Skeletal muscle satellite cell (primary cell): ENCODE data around the gene BRINP2.

ENCODE experiments used
- H3K27me3 ChIP-seq: 2 replicates; pipeline ENCODE4 v1.7.0; 2013; ENCODE audit warnings: low read length; ENCODE audit not compliant: control insufficient read depth, insufficient read depth
- H3K36me3 ChIP-seq: 2 replicates; pipeline ENCODE4 v1.7.0; 2013; ENCODE audit warnings: mild to moderate bottlenecking, control low read depth, low read length; ENCODE audit not compliant: insufficient read depth
- H3K4me1 ChIP-seq: 2 replicates; pipeline ENCODE4 v1.7.0; 2013; ENCODE audit warnings: low read length; ENCODE audit not compliant: control insufficient read depth, insufficient read depth
- H3K4me2 ChIP-seq: 2 replicates; pipeline ENCODE4 v1.7.0; 2013; ENCODE audit warnings: mild to moderate bottlenecking, low read length
- H3K4me3 ChIP-seq: 2 replicates; pipeline ENCODE4 v1.7.0; 2013; ENCODE audit warnings: low read length
- H3K9ac ChIP-seq: 2 replicates; pipeline ENCODE4 v1.7.0; 2013; ENCODE audit warnings: mild to moderate bottlenecking, low read depth, low read length, moderate library complexity
- H3K9me3 ChIP-seq: replicated peaks from 2 replicates; pipeline ENCODE4 v1.7.0; 2013; ENCODE audit warnings: mild to moderate bottlenecking, control low read depth, low read length

Gene BRINP2

DNA sequence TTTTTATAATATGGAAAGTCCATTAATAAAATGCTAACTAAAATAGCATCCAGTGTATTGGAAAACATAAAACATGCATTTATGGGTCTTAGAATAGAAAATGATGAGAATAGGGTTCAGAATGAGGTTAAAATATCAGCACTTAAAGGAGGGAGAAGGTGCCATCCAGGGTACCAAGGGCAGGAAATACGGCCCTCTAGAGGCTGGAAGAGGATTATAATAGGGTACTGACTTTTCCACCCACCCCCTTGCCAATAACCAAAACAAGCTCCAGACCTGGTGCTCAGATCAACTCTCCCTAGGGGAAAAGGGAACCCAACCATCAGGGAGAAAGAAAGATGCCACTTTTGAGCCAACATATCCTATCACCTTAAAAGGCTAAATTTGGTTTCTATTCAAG, 32.9 kb upstream of the BRINP2 start:
- no peaks in the 10 kb centered on the region for H3K4me1 ChIP-seq
- no peak overlapping the region for H3K9ac ChIP-seq
- H3K36me3 ChIP-seq: no peaks in the 10 kb centered on the region
- no peak overlapping the region for H3K4me3 ChIP-seq
- H3K27me3 ChIP-seq: peaks cover 9% of the 10 kb centered on the region
- H3K9me3 ChIP-seq: no peaks in the 10 kb centered on the region
- H3K4me2 ChIP-seq: no peak overlapping the region

DNA sequence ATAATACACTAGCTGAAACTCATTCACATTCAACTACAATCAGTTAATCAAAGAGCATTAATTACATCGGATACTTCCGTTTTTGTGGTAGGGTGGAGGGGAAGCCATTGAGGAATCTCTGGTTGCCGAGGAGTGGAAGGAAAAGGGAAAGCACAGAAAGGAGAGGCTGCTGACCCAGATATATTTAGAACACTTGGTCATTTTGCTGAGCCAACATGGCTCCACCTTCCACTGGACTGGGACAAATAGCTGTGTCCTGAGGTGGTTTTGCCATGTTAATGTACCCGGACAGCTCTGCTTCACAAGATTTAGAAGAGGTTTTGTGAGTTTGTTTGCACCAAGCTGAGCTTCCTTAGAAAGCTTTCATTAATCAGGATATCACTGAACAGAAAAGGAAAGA, 32.4 kb upstream of the BRINP2 start:
- H3K36me3 ChIP-seq: no peaks in the 10 kb centered on the region
- peaks cover 9% of the 10 kb centered on the region for H3K27me3 ChIP-seq
- H3K4me3 ChIP-seq: no peak overlapping the region
- H3K4me2 ChIP-seq: no peak overlapping the region
- H3K9me3 ChIP-seq: no peaks in the 10 kb centered on the region
- H3K9ac ChIP-seq: no peak overlapping the region
- H3K4me1 ChIP-seq: no peaks in the 10 kb centered on the region

DNA sequence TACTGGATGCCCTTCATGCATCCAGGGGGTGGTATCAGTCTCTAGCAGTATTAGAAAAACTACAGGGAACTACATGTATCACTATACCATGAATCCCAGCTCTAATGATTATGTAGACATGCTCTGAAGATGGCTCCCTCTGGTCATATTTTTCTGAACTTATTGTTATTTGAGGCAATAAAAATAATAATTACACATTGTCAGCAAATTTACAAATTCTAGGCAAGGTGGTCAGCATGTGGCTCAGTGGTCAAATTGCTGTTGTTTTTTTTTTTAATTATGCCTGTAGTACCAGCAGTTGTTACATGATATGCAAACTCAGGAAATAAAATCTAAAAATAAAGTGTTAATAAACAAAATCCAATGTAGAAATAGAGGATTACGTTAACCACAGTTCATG, 28.7 kb upstream of the BRINP2 start:
- no peaks in the 10 kb centered on the region for H3K9me3 ChIP-seq
- no peak overlapping the region for H3K9ac ChIP-seq
- no peak overlapping the region for H3K4me3 ChIP-seq
- H3K36me3 ChIP-seq: no peaks in the 10 kb centered on the region
- H3K4me2 ChIP-seq: no peak overlapping the region
- H3K27me3 ChIP-seq: peaks cover 12% of the 10 kb centered on the region
- H3K4me1 ChIP-seq: no peaks in the 10 kb centered on the region

DNA sequence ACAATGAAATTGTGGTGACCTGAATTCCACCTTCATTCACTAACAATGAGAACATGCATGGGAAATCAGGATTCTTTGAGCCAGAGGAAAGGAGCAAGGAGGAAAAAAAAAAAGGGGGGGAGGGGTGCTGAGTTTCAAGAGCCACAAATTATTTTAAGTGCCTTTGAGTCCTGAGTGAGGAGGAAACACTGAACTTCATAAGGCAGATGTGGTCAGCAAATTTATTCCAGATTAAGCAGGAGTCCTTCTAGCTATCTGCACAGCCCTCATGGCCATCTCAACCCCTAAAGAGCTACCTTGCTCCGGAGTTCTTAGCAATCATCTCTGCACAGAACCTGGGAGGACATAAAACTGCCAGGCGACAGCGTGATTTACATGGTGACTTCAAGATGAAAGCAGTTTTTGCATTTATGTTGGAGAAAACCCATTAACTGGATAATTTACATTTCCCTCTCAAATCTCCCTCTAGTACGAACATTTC, 27.9 kb upstream of the BRINP2 start:
- H3K4me3 ChIP-seq: no peak overlapping the region
- no peaks in the 10 kb centered on the region for H3K4me1 ChIP-seq
- H3K9me3 ChIP-seq: no peaks in the 10 kb centered on the region
- H3K27me3 ChIP-seq: peaks cover 12% of the 10 kb centered on the region
- no peak overlapping the region for H3K9ac ChIP-seq
- H3K4me2 ChIP-seq: no peak overlapping the region
- no peaks in the 10 kb centered on the region for H3K36me3 ChIP-seq

DNA sequence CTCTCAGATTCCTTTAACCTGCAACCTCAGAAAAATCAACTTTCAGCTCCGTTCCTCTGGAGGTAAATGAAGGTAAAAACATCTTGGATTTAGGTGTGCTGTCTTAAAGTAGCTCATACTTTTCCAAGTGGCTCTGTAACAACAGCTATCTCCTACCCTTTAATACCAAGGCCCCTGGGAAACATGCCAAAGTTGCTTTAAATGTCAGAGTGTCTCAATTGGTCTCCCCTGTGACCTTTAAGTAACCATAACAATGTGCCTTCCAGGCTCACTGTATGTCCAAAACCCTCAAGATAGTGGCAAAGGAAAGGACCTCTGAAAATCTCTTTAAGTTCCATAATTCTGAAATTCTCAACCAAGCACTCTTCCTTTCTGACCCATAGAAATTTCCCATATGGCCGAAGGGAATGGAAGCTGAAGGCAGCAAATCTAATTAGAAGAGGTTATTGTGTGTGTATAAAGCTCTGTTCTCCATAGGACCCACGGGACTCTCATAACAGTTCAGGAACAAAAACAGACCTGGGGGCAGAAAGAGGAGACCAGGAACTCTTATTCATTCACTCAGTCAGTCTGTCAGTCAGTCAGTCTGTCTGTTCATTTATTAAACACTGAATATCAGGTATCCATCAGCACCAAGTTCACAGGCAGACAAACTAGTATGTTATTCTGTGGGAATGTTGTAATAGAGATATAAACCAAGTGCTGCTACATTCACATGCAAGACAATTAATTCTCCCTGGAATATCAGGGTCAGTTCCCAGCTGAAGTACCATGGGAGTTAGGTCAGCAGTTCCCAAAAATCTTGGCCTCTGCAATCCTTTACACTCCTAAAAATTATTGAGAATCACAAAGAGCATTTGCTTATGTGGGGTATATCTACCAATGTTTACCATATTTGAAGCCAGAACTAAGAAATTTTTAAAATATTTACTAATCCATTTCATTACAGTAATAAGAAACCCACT, 25.4 kb upstream of the BRINP2 start:
- Histone ChIP-seq H3K36me3 (no peaks in the 10 kb centered on the region), H3K4me3 (no peak overlapping the region)

DNA sequence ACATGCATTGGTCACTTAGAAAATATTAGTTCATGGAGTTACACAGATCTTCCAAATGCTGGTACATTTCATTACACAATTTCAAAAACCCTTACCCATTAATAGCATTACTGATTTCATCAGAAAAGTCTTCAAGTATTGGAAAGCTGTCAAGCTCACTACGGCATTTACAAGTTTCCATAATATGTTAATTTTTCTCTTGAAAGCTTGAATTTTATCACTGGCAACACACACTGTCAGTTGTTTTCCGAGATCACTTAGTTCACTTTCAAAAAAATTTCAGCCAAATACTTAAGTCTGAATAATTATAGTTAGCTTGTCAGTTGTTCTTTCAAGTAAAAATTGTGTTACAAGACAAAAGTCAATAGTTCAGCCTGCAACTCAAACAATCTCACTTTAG, 24.3 kb upstream of the BRINP2 start:
- Histone ChIP-seq H3K4me3 (no peak overlapping the region), H3K36me3 (no peaks in the 10 kb centered on the region), H3K27me3 (peaks cover 12% of the 10 kb centered on the region), H3K4me2 (no peak overlapping the region), H3K9ac (no peak overlapping the region), H3K9me3 (no peaks in the 10 kb centered on the region), H3K4me1 (no peaks in the 10 kb centered on the region)

More for the DNA sequence above, 25.4 kb upstream of the BRINP2 start:
- H3K9me3 ChIP-seq: no peaks in the 10 kb centered on the region
- no peaks in the 10 kb centered on the region for H3K4me1 ChIP-seq
- H3K27me3 ChIP-seq: peaks cover 12% of the 10 kb centered on the region
- no peak overlapping the region for H3K4me2 ChIP-seq
- H3K9ac ChIP-seq: no peak overlapping the region

DNA sequence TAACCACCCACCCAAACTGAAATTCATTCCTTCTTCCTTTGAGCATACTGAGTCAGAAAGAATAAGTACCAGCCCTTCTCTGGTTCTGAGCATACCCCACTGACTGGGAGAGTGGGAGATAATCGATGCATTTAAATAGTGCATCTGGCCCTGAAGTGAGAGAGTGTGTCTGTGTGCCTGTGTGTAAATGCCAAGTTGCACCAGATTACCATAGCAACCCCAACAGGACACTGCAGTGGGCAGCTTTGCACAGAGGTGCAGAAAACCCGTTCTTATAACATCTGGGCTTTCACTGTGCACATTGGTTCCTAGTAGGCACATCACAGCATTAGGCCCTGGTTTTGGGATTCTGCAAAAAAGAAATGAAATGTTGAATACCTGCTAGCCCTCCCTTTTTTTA, 8.5 kb upstream of the BRINP2 start:
- no peak overlapping the region for H3K4me2 ChIP-seq
- peaks cover 76% of the 10 kb centered on the region for H3K27me3 ChIP-seq
- no peaks in the 10 kb centered on the region for H3K9me3 ChIP-seq
- H3K9ac ChIP-seq: no peak overlapping the region
- H3K36me3 ChIP-seq: no peaks in the 10 kb centered on the region
- H3K4me1 ChIP-seq: no peaks in the 10 kb centered on the region
- H3K4me3 ChIP-seq: no peak overlapping the region

DNA sequence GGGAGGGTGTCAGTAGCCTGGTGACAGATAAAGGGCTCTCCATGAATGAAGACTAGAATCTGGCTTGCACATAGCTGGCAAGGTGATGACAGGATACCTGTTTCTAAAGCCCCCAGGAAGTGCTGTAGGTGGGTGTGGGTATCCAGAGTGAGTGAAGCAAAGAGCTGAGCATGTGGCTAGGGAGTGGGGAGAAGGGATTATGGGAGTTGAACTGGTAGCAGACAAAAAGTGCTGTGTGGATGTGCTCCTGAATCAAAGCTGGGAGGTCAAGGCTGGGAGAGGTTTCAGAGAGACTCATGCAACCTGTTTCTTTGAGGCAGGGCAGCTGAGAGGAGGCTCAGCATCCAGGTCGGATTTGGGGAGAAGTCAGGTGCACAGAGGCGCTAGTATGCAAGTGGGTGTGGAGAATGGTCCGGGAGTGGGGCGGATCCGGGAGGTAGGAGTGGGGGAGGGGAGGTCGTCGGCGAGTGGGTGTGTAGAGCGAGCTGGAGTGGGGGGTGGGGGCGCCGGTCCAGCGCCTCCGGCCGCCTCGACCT, 6.8 kb upstream of the BRINP2 start:
- Histone ChIP-seq H3K4me2 (peak overlapping the region; percentile 79), H3K36me3 (no peaks in the 10 kb centered on the region), H3K4me1 (no peaks in the 10 kb centered on the region), H3K27me3 (peaks cover 87% of the 10 kb centered on the region), H3K4me3 (peak overlapping the region; percentile 55), H3K9ac (no peak overlapping the region), H3K9me3 (no peaks in the 10 kb centered on the region)

DNA sequence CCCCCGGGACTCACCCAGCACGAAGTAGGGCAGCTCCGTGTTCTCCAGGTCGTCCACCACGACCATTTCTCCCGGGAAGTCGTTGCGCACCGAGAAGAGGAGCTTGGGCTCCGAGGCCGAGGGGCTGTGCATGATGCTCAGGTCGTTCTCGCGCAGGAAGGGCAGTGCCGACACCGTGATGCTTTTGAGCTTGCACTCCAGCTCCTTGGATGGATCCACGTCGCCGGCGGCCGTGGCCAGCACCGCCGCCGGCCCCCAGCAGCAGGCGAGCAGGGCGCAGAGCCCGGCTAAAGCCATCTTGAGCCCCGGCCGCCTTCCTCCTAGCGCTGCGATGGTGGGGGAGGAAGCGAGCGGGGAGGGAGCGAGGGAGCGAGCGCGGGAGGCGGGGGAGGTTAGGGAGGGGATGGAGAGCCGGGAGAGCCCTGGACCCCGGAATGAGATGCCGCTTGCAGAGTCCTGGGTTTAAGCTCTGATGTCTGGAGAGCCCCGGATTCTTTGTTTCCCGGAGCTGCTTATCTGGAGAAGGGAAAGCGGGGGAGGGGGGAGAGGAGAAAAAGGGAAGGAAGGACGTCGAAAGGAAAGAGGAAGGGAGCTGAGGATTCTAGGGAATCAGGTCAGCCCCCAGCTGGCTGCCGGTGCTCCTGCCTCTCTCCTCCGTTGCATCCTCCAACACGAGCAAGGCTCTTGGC, 6.2 kb upstream of the BRINP2 start, which contains the start of gene ASTN1:
ASTN1 (minus strand) TSS at position 333 of the 689 bp plus-strand sequence; CDS start at position 297, 36 bp downstream.
- no peaks in the 10 kb centered on the region for H3K9me3 ChIP-seq
- H3K27me3 ChIP-seq: peaks cover 92% of the 10 kb centered on the region
- no peaks in the 10 kb centered on the region for H3K4me1 ChIP-seq
- H3K36me3 ChIP-seq: no peaks in the 10 kb centered on the region
- H3K4me2 ChIP-seq: peak within 1 kb of the TSS; percentile 79
- no peak within 1 kb of the TSS for H3K9ac ChIP-seq
- H3K4me3 ChIP-seq: peak within 1 kb of the TSS; percentile 55

DNA sequence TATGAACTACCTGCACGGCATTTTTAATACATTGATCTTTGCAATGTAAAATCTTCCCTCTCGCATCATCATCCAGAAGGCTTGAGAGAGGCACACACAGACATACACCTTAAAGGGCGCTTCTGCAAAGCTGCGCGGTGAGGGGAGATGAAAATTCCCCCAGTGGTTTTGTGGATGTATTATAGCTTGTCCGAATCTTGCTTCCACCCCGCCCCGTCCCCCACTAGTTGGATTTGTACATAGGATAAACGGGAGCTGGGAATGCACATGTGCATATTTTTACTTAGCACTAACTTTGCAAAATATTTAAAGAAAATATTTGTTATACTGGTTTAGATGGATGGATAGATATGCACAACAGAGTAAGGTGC, 5.7 kb upstream of the BRINP2 start:
- Histone ChIP-seq H3K27me3 (peaks cover 92% of the 10 kb centered on the region), H3K36me3 (no peaks in the 10 kb centered on the region), H3K4me2 (peak overlapping the region; percentile 79), H3K9ac (no peak overlapping the region), H3K9me3 (no peaks in the 10 kb centered on the region), H3K4me3 (peak overlapping the region; percentile 55), H3K4me1 (no peaks in the 10 kb centered on the region)

DNA sequence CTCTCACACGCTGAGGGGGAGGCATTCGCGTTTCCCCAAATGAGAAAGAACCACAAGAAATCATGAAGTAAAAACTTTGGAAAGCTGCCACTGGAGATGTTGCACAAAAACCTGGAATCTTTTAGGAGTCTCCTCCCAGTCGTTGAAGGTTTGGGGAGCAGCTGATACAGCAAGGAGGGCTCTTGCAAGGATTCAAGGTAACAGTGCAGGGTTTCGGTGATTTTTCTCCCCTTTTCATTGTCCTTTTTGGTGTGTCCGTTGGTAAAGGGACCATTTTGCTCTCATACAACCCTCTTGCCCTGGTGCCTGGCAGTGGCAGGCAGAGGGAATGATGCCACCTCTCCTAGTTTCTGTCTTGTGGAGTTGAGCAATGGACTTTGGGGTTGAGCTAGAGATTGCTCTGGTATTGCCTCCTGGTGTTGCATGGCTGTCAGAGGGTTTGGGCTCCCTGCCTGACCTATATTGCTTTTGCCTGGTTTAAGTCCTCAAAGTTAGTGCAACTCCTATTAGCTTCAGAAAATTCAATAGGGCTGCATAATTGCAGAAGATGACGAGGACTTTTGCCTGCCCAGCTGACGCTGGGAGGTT, 872 bp downstream of the BRINP2 start:
- Histone ChIP-seq H3K4me1 (peaks cover 10% of the 10 kb centered on the region), H3K9me3 (no peaks in the 10 kb centered on the region), H3K4me2 (peak overlapping the region; percentile 89), H3K9ac (no peak overlapping the region), H3K36me3 (no peaks in the 10 kb centered on the region), H3K4me3 (peak overlapping the region; percentile 69), H3K27me3 (peaks cover 78% of the 10 kb centered on the region)
